Naive thymus-derived CD8-positive, alpha-beta T cell (primary cell): ENCODE results near the gene ATOH8. TPM values are rescaled to one million over a fixed set of nuclear protein-coding genes. Genes with fewer than 3 reads are reported as not detected.
A peak's percentile ranks its signal among the peaks of the same experiment; 100 is the strongest.

ENCODE experiments used
- ATAC-seq, 2 donors: fragments of 150-1000 bp; cut with Tn5 transposase in 1 of 2; sonication (Bioruptor Pico), chemical (Tn5 transposase) in 1 of 2; 1 replicate in 1 of 2; 2 replicates in 1 of 2; pipeline ENCODE4 v1.10.0; 2021; ENCODE audit warnings: mild to moderate bottlenecking in 2 of 2, moderate library complexity in 2 of 2
- POLR2A ChIA-PET: fragments of 350-600 bp; sonication (Branson Sonifier 250); formaldehyde crosslinking; loops from one replicate; lab custom pipeline; 2021; ENCODE audit warnings: antibody characterized with exemption; lab: Charles Lee
- DNase-seq, 10 donors: peaks; one replicate each; pipeline versions ENCODE4 v3.0.0 to v3.0.0-alpha.2; 2020 to 2022
- H3K27ac Mint-ChIP-seq, 10 donors: one replicate each; pipeline ENCODE4 v1.8.0; 2020 to 2022; ENCODE audit warnings: mild to moderate bottlenecking in 10 of 10, mixed read lengths in 10 of 10, moderate library complexity in 4 of 10, inconsistent platforms in 1 of 10
- H3K27me3 Mint-ChIP-seq, 5 donors: one replicate each; pipeline ENCODE4 v1.8.0; 2021 to 2022; ENCODE audit warnings: mixed read lengths in 5 of 5
- H3K36me3 Mint-ChIP-seq, 3 donors: one replicate each; pipeline ENCODE4 v1.8.0; 2020 to 2022; ENCODE audit warnings: mixed read lengths in 3 of 3, mild to moderate bottlenecking in 2 of 3, inconsistent platforms in 1 of 3
- H3K4me1 Mint-ChIP-seq, 4 donors: one replicate each; pipeline ENCODE4 v1.8.0; 2021 to 2022; ENCODE audit warnings: mixed read lengths in 4 of 4
- H3K4me3 Mint-ChIP-seq, 10 donors: one replicate each; pipeline ENCODE4 v1.8.0; 2020 to 2022; ENCODE audit warnings: mild to moderate bottlenecking in 10 of 10, mixed read lengths in 10 of 10, moderate library complexity in 6 of 10, inconsistent platforms in 1 of 10
- H3K9me3 Mint-ChIP-seq, 9 donors: one replicate each; pipeline ENCODE4 v1.8.0; 2020 to 2022; ENCODE audit warnings: mixed read lengths in 9 of 9, mild to moderate bottlenecking in 3 of 9, inconsistent platforms in 1 of 9, moderate library complexity in 1 of 9
- polyA plus RNA-seq, 3 donors: library from polyadenylated mRNA; unstranded; fragments of 300-500 nt; fragmentation: Illumina TruSeq; gene quantifications; one replicate each; pipeline ENCODE4 v1.2.3, GENCODE V29; 2021
- total RNA-seq, 8 experiments: library from RNA in 2 of 8; stranded (reverse) in 2 of 8; gene quantifications; one replicate each; pipeline ENCODE4 v1.2.3 and lab custom pipeline; 2021 to 2026

Gene ATOH8
- total and polyA plus RNA-seq, 5 experiments from 2014 or later: not detected

- Mint-ChIP-seq H3K27me3 (peaks cover 0 to 10% (median 0%) of the 10 kb centered on the region in 5 donors), H3K36me3 (no peaks in the 10 kb centered on the region), H3K4me3 (no peak overlapping the region), H3K4me1 (peaks cover 2 to 9% (median 5%) of the 10 kb centered on the region in 4 donors), H3K9me3 (no peaks in the 10 kb centered on the region), H3K27ac (peak overlapping the region in 2 of 10 donors; percentile 3 to 14)
- POLR2A ChIA-PET: no interaction called here
- DNase-seq: no peak
- ATAC-seq: no peak
Measured at GRCh38 chr2:85781013-85781332, 27.2 kb downstream of the ATOH8 start.

DNA sequence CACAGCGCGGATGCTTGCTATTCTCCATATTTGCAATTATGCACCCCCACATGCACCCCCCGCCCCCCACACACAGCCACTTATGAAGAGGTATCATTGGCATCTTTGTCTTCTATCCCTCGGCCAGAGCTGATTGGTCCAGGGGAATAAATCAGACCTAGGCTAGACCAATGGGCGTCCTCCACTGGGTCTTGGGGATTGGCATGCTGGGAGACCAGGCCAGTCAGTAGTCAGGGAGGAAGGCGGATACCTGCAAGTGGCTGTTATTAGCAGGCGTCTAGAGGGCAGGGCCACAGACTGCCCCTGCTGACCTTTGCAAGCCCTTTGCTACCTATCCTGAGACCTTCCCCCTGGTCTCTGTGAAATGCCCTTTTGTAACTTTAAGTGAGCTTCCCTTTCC lies 30.0 kb downstream of the ATOH8 start:
- H3K4me3 Mint-ChIP-seq: no peak overlapping the region
- no peak for ATAC-seq
- POLR2A ChIA-PET: no interaction called here

GRCh38 chr2:85784474-85784986 lies 30.7 kb downstream of the ATOH8 start:
- Mint-ChIP-seq H3K27me3 (peaks cover 0 to 13% (median 0%) of the 10 kb centered on the region in 5 donors), H3K9me3 (no peaks in the 10 kb centered on the region), H3K36me3 (no peaks in the 10 kb centered on the region), H3K4me1 (peaks cover 2 to 11% (median 6%) of the 10 kb centered on the region in 4 donors), H3K4me3 (no peak overlapping the region), H3K27ac (peak overlapping the region in 1 of 10 donors; percentile 40)
- POLR2A ChIA-PET: no interaction called here
- DNase-seq (peak in 1 of 10 donors; percentile 4), ATAC-seq (no peak)

More for the DNA sequence above, 30.0 kb downstream of the ATOH8 start:
- DNase-seq: no peak
- H3K9me3 Mint-ChIP-seq: no peaks in the 10 kb centered on the region
- H3K36me3 Mint-ChIP-seq: no peaks in the 10 kb centered on the region
- H3K27ac Mint-ChIP-seq: no peak overlapping the region
- peaks cover 2 to 11% (median 6%) of the 10 kb centered on the region in 4 donors for H3K4me1 Mint-ChIP-seq
- peaks cover 0 to 13% (median 0%) of the 10 kb centered on the region in 5 donors for H3K27me3 Mint-ChIP-seq

GRCh38 chr2:85785027-85785822 lies 31.4 kb downstream of the ATOH8 start:
- Mint-ChIP-seq H3K27me3 (peaks cover 0 to 13% (median 0%) of the 10 kb centered on the region in 5 donors), H3K27ac (peak overlapping the region in 1 of 10 donors; percentile 48), H3K4me1 (peaks cover 2 to 11% (median 6%) of the 10 kb centered on the region in 4 donors), H3K4me3 (no peak overlapping the region), H3K36me3 (no peaks in the 10 kb centered on the region), H3K9me3 (no peaks in the 10 kb centered on the region)
- POLR2A ChIA-PET: no interaction called here
- no peak for DNase-seq
- ATAC-seq: peak in 1 of 2 donors; percentile 68

DNA sequence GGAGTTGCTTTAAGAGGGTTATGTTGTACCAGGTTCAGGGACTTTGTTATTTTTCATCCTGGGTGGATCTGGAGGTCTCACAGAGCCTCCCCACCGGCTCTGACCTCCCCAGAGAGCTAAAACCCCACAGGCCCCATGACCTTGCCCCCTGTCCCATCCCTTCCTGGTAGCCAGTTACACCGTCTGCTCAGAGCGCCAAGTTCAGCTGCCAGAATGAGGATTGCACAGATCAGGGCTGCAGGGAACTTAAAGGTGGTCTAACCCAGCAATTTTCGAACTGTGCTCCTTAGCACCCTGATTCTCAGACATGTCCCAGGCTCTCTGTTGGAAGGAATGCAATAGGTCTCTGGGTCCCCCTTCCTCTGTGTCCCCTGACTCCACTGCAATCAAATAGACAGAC lies 32.1 kb downstream of the ATOH8 start:
- Mint-ChIP-seq H3K9me3 (no peaks in the 10 kb centered on the region), H3K27ac (peak overlapping the region in 1 of 10 donors; percentile 48), H3K4me3 (no peak overlapping the region), H3K36me3 (no peaks in the 10 kb centered on the region), H3K4me1 (peaks cover 2 to 11% (median 6%) of the 10 kb centered on the region in 4 donors), H3K27me3 (peaks cover 0 to 13% (median 0%) of the 10 kb centered on the region in 5 donors)
- DNase-seq (no peak), ATAC-seq (no peak)
- POLR2A ChIA-PET: no interaction called here

- no peak overlapping the region for H3K27ac Mint-ChIP-seq
- DNase-seq (peak in 1 of 10 donors; percentile 37), ATAC-seq (no peak)
- H3K9me3 Mint-ChIP-seq: no peaks in the 10 kb centered on the region
- H3K4me1 Mint-ChIP-seq: peaks cover 2 to 11% (median 6%) of the 10 kb centered on the region in 4 donors
- peaks cover 0 to 13% (median 0%) of the 10 kb centered on the region in 5 donors for H3K27me3 Mint-ChIP-seq
- H3K4me3 Mint-ChIP-seq: no peak overlapping the region
- no peaks in the 10 kb centered on the region for H3K36me3 Mint-ChIP-seq
- POLR2A ChIA-PET: no interaction called here
Measured at GRCh38 chr2:85786444-85786843, 32.7 kb downstream of the ATOH8 start.

DNA sequence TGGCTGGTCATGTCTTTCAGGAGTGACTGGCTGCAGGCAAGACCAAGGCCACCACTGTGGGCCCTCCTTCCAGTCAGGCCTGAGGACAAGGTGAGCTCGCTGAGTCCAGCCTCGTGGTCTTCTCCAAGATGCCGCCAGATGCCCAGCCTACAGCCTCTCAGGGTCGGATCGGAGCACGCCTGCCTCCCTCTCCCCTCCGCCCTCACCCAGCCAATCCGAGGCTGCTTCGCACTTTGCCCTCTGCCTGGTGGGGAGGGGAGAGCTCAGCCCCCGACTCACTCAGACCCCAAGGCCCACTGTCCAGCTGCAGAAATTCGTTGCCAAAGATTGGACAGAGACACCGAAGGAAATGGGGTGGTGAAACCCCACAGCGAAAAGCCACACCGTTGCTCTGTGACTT lies 33.1 kb downstream of the ATOH8 start:
- H3K4me3 Mint-ChIP-seq: no peak overlapping the region
- POLR2A ChIA-PET: no interaction called here
- H3K27ac Mint-ChIP-seq: no peak overlapping the region
- H3K9me3 Mint-ChIP-seq: no peaks in the 10 kb centered on the region
- H3K36me3 Mint-ChIP-seq: no peaks in the 10 kb centered on the region
- H3K27me3 Mint-ChIP-seq: peaks cover 0 to 13% (median under 1%) of the 10 kb centered on the region in 5 donors
- peak in 1 of 10 donors; percentile 37 for DNase-seq
- no peak for ATAC-seq
- H3K4me1 Mint-ChIP-seq: peaks cover 2 to 11% (median 6%) of the 10 kb centered on the region in 4 donors

GRCh38 chr2:85787282-85787980 lies 33.6 kb downstream of the ATOH8 start:
- peaks cover 0 to 13% (median 7%) of the 10 kb centered on the region in 5 donors for H3K27me3 Mint-ChIP-seq
- H3K27ac Mint-ChIP-seq: no peak overlapping the region
- no peaks in the 10 kb centered on the region for H3K9me3 Mint-ChIP-seq
- ATAC-seq (no peak), DNase-seq (peak in 1 of 10 donors; percentile 53)
- no peak overlapping the region for H3K4me3 Mint-ChIP-seq
- peaks cover 2 to 11% (median 6%) of the 10 kb centered on the region in 4 donors for H3K4me1 Mint-ChIP-seq
- POLR2A ChIA-PET: no interaction called here
- H3K36me3 Mint-ChIP-seq: no peaks in the 10 kb centered on the region

- Mint-ChIP-seq H3K4me3 (no peak overlapping the region), H3K27me3 (peaks cover 0 to 13% (median 8%) of the 10 kb centered on the region in 5 donors), H3K27ac (no peak overlapping the region), H3K9me3 (no peaks in the 10 kb centered on the region), H3K4me1 (peaks cover 2 to 11% (median 6%) of the 10 kb centered on the region in 4 donors), H3K36me3 (no peaks in the 10 kb centered on the region)
- POLR2A ChIA-PET: no interaction called here
- ATAC-seq (no peak), DNase-seq (no peak)
Measured at GRCh38 chr2:85787981-85788340, 34.2 kb downstream of the ATOH8 start.

- no peak overlapping the region for H3K4me3 Mint-ChIP-seq
- no peaks in the 10 kb centered on the region for H3K9me3 Mint-ChIP-seq
- H3K27me3 Mint-ChIP-seq: peaks cover 0 to 14% (median 8%) of the 10 kb centered on the region in 5 donors
- DNase-seq (peak in 1 of 10 donors; percentile 32), ATAC-seq (no peak)
- H3K27ac Mint-ChIP-seq: no peak overlapping the region
- H3K4me1 Mint-ChIP-seq: peaks cover 2 to 11% (median 6%) of the 10 kb centered on the region in 4 donors
- POLR2A ChIA-PET: no interaction called here
- H3K36me3 Mint-ChIP-seq: no peaks in the 10 kb centered on the region
Measured at GRCh38 chr2:85788603-85789002, 34.8 kb downstream of the ATOH8 start.

GRCh38 chr2:85789271-85789670 lies 35.5 kb downstream of the ATOH8 start:
- H3K36me3 Mint-ChIP-seq: no peaks in the 10 kb centered on the region
- no peak overlapping the region for H3K27ac Mint-ChIP-seq
- H3K27me3 Mint-ChIP-seq: peaks cover 0 to 14% (median 8%) of the 10 kb centered on the region in 5 donors
- no peaks in the 10 kb centered on the region for H3K9me3 Mint-ChIP-seq
- POLR2A ChIA-PET: no interaction called here
- DNase-seq (no peak), ATAC-seq (no peak)
- H3K4me1 Mint-ChIP-seq: peaks cover 2 to 11% (median 6%) of the 10 kb centered on the region in 4 donors
- H3K4me3 Mint-ChIP-seq: no peak overlapping the region

DNA sequence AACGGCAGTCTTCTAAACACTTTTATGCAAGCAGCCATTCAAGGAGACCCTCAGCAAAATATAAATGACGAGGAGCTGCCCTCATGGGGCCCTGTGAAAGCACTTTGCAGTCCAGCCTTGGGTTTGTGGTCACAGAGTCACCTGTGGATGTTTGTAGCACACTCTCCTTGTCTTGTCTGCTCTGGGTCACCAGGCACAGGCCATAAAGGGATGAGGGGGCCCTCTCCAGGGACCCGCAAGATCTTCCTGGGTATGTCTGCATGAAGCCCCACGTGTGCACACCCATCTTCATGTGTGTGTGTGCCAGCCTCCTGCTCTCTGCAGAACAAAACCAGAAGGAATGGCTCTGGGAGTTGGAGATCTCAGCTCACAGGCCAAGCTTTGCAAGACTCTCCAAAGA lies 36.2 kb downstream of the ATOH8 start:
- H3K9me3 Mint-ChIP-seq: no peaks in the 10 kb centered on the region
- POLR2A ChIA-PET: no interaction called here
- no peak overlapping the region for H3K27ac Mint-ChIP-seq
- no peak for ATAC-seq
- peaks cover 2 to 11% (median 6%) of the 10 kb centered on the region in 4 donors for H3K4me1 Mint-ChIP-seq
- no peak overlapping the region for H3K4me3 Mint-ChIP-seq
- H3K36me3 Mint-ChIP-seq: no peaks in the 10 kb centered on the region
- DNase-seq: peak in 1 of 10 donors; percentile 45
- peaks cover 0 to 14% (median 7%) of the 10 kb centered on the region in 5 donors for H3K27me3 Mint-ChIP-seq
